IPS-15b (cell line): ENCODE data around the gene CEP83.
"Not testable (repeated sequence)": the region's sequence is repeated elsewhere in the genome, so short reads cannot be mapped to it uniquely, and the experiment has no call there.

Experiments used
- H3K27me3 ChIP-seq: one replicate; pipeline ENCODE4 v1.6.1; 2013; ENCODE audit warnings: low read length; ENCODE audit not compliant: control insufficient read depth, insufficient read depth
- H3K36me3 ChIP-seq: one replicate; pipeline ENCODE4 v1.6.1; 2013; ENCODE audit warnings: low read length; ENCODE audit not compliant: control insufficient read depth, insufficient read depth
- H3K4me1 ChIP-seq: one replicate; pipeline ENCODE4 v1.6.1; 2013; ENCODE audit warnings: mild to moderate bottlenecking, low read length; ENCODE audit not compliant: control insufficient read depth, insufficient read depth
- H3K4me3 ChIP-seq: one replicate; pipeline ENCODE4 v1.5.1; 2013; ENCODE audit warnings: low read depth, low read length
- H3K9ac ChIP-seq: one replicate; pipeline ENCODE4 v1.6.1; 2013; ENCODE audit warnings: low read depth, mild to moderate bottlenecking, low read length
- H3K9me3 ChIP-seq: one replicate; pipeline ENCODE4 v1.6.1; 2013; ENCODE audit warnings: mild to moderate bottlenecking, low read length; ENCODE audit not compliant: control insufficient read depth, insufficient read depth

Gene CEP83

DNA sequence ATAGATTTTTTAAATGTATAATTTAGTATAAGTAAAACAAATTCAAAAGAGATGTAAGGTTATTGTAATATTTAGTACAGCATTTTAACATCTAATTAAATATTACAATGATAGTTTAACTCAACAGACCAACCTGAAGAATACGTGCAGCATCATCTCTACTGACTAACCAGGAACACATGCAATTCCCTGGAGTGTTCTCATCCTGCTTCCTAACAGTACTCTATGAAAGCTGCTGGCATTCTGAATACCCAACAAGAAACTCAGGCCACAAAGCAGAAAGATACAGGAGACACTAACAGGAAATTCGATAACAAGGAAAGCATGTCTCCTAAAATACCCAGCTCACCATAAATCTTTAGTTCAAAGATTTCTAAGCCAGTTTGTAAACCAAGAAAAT is 58.3 kb downstream of the CEP83 start:
- no peaks in the 10 kb centered on the region for H3K36me3 ChIP-seq
- H3K4me1 ChIP-seq: no peaks in the 10 kb centered on the region
- no peaks in the 10 kb centered on the region for H3K27me3 ChIP-seq
- H3K4me3 ChIP-seq: no peak overlapping the region
- H3K9me3 ChIP-seq: no peaks in the 10 kb centered on the region
- H3K9ac ChIP-seq: no peak overlapping the region

DNA sequence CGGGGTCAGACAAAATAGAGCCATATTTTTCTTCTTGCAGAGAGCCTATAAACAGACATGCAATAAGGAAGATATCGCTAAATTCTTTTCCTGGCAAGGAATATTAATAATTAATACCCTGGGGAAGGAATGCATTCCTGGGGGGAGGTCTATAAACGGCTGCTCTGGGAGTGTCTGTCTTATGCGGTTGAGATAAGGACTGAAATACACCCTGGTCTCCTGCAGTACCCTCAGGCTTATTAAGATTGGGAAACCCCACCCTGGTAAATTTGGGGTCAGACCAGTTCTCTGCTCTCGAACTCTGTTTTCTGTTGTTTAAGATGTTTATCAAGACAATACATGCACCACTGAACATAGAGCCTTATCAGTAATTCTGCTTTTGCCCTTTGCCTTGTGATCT is 61.0 kb downstream of the CEP83 start:
- not testable (repeated sequence) for H3K27me3 ChIP-seq, H3K36me3 ChIP-seq, H3K4me1 ChIP-seq, H3K9ac ChIP-seq, H3K9me3 ChIP-seq, H3K4me3 ChIP-seq

DNA sequence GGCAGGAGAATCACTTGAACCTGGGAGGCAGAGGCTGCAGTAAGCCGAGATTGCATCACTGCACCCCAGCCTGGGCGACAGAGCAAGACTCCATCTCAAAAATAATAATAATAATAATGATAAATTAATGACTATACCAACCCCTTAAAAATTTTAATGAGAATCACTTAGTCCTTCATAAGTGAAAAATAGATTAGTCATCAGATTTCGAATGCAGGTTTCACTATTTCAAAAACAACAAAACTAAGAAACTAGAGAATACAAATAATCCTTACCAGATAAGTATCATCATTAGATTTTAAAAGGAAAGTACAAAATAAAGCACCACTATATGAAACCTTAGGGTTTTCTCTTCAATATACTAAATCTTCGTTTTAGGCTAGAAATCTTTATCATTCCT is 62.3 kb downstream of the CEP83 start:
- Histone ChIP-seq H3K9ac (no peak overlapping the region), H3K36me3 (no peaks in the 10 kb centered on the region), H3K9me3 (no peaks in the 10 kb centered on the region), H3K4me1 (no peaks in the 10 kb centered on the region), H3K4me3 (no peak overlapping the region), H3K27me3 (no peaks in the 10 kb centered on the region)

DNA sequence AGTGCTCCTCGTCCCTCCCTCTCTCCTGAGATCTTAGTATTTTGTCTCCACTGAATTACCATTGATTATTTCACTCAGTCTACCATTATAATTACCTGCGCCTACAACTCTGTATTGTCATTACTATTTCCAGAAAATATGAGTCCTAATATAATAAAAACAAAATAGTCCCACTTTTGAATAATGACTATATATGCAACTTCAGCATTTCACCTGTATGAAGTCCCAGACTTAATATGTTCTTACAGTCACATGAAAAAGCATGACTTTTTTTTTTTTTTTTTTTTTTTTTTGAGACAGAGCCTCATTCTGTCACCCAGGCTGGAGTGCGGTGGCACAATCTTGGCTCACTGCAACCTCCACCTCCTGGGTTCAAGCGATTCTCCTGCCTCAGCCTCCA is 63.7 kb downstream of the CEP83 start:
- H3K4me1 ChIP-seq, H3K27me3 ChIP-seq, H3K9ac ChIP-seq, H3K9me3 ChIP-seq, H3K36me3 ChIP-seq, H3K4me3 ChIP-seq: not testable (repeated sequence)

DNA sequence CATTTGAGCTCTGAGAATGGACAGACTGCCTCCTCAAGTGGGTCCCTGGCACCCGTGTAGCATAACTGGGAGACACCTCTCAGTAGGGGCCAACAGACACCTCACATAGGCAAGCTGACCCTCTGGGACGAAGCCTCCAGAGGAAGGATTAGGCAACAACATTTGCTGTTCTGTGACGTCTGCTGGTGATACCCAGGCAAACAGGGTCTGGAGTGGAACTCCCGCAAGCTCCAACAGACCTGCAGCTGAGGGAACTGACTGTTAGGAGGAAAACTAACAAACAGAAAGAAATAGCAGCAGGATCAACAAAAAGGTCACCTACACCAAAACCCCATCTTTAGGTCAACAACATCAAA is 69.6 kb downstream of the CEP83 start:
- H3K36me3 ChIP-seq: no peaks in the 10 kb centered on the region
- no peaks in the 10 kb centered on the region for H3K9me3 ChIP-seq
- H3K4me3 ChIP-seq: peak overlapping the region; percentile 68
- no peaks in the 10 kb centered on the region for H3K27me3 ChIP-seq
- no peaks in the 10 kb centered on the region for H3K4me1 ChIP-seq
- no peak overlapping the region for H3K9ac ChIP-seq

DNA sequence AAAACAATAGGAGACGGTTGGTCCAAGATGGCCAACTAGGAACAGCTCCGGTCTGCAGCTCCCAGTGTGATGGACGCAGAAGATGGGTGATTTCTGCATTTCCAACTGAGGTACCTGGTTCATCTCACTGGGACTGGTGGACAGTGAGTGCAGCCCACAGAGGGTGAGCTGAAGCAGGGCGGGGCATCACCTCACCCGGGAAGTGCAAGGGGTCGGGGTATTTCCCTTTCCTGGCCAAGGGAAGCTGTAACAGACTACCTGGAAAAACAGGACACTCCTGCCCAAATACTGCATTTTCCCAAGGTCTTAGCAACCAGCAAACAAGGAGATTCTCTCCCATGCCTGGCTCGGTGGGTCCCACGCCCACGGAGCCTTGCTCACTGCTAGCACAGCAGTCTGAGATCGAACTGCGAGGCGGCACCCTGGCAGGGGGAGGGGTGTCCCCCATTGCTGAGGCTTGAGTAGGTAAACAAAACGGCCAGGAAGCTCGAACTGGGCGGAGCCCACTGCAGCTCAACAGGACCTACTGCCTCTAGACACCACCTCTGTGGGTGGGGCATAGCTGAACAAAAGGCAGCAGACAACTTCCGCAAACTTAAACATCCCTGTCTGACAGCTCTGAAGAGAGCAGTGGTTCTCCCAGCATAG is 70.1 kb downstream of the CEP83 start:
- Histone ChIP-seq H3K4me3 (peak overlapping the region; percentile 68), H3K9ac (peak overlapping the region; percentile 61)
- H3K4me1 ChIP-seq, H3K9me3 ChIP-seq, H3K36me3 ChIP-seq, H3K27me3 ChIP-seq: not testable (repeated sequence)

DNA sequence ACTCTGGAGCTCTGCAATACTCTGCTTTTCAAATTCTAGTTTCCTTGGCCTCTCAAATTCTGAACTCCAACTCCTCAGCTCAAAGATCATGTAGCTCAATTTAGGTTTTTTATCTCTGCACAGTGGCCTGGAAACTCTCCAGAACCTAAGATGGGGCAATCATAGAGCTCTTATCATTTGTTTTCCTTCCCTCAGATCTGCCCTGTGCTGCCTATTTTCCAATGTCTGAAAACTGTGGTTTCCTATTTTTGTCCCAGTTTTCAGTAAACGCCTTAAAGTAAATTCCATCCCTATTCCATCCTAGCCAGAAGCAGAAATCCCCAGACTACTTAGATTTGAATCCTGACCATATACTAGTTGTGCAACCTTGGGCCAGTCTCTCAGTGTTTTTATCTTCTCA is 73.2 kb downstream of the CEP83 start:
- Histone ChIP-seq H3K4me3 (no peak overlapping the region), H3K9me3 (no peaks in the 10 kb centered on the region), H3K9ac (no peak overlapping the region)

DNA sequence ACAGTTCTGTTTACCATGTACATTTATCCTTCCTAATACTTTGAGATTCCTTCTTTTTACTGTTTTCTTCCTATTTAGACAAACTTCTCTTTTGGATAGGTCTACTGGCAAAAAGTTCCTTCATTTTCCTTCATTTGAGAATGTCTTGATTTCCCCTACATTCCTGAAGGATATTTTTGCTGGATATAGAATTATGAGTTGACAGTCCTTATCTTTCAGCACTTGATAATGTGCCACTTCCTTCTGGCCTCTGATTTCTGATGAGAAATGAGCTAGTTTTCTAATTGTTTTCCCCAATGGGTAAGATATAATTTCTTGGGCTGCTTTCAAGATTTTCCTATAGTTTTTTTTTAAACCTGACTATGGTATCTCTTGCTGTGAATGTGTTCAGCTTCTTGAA is 75.6 kb downstream of the CEP83 start:
- no peak overlapping the region for H3K9ac ChIP-seq
- no peak overlapping the region for H3K4me3 ChIP-seq
- no peaks in the 10 kb centered on the region for H3K36me3 ChIP-seq
- no peaks in the 10 kb centered on the region for H3K9me3 ChIP-seq
- H3K4me1 ChIP-seq: no peaks in the 10 kb centered on the region
- H3K27me3 ChIP-seq: no peaks in the 10 kb centered on the region

More for the DNA sequence above, 73.2 kb downstream of the CEP83 start:
- H3K4me1 ChIP-seq: no peaks in the 10 kb centered on the region
- H3K27me3 ChIP-seq: no peaks in the 10 kb centered on the region
- H3K36me3 ChIP-seq: no peaks in the 10 kb centered on the region

DNA sequence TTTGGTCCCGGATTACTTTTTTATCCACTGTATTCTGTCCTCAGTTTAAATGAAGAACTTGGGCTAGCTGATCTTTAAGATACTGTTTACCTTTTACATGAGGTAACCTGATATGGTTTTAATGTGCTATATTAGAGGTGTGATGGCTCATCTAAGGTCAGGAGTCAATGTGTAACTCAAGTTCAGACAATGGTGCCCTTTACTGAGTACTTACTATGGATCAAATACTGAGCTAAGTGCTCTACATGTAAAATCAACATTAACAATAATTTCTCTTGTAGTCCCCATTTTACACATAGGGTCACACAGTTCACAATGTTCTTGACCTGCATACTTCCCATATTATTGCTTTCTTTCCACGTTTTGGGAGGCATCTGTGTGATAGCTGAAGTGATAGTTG is 79.2 kb downstream of the CEP83 start:
- no peaks in the 10 kb centered on the region for H3K4me1 ChIP-seq
- H3K9ac ChIP-seq: no peak overlapping the region
- H3K36me3 ChIP-seq: no peaks in the 10 kb centered on the region
- H3K9me3 ChIP-seq: no peaks in the 10 kb centered on the region
- no peak overlapping the region for H3K4me3 ChIP-seq
- no peaks in the 10 kb centered on the region for H3K27me3 ChIP-seq

DNA sequence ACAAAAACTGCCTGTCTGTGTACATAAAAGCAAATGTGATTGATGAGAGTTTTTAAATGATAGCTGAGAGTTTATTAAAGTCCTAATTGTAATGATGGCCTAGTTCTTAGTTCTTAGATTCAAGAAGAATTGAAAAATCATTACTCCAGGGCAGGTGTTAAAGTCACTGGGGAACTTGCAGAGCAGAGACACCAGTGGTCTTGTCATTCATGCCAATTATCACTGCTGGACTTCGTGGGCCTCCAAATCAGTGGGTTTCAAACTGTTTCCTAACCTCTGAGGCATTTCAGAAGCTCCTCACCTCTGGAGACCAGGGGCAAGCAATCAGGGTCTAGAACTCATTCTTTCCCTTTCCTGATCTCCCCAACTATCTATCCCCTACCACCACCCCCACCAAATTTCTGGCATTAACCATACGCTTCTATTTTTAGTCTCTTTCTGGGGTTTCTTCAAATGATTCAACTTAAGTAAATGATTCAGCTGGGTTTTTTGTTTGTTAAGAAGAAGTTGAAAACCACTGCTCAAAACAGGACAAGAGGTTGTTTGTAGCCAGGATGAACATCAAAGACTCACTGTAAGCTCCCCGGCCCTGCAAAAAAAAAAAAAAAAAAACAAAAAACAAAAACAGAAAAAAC is 80.1 kb downstream of the CEP83 start:
- H3K36me3 ChIP-seq: no peaks in the 10 kb centered on the region
- no peaks in the 10 kb centered on the region for H3K4me1 ChIP-seq
- H3K9ac ChIP-seq: no peak overlapping the region
- no peaks in the 10 kb centered on the region for H3K27me3 ChIP-seq
- H3K9me3 ChIP-seq: no peaks in the 10 kb centered on the region
- H3K4me3 ChIP-seq: no peak overlapping the region

DNA sequence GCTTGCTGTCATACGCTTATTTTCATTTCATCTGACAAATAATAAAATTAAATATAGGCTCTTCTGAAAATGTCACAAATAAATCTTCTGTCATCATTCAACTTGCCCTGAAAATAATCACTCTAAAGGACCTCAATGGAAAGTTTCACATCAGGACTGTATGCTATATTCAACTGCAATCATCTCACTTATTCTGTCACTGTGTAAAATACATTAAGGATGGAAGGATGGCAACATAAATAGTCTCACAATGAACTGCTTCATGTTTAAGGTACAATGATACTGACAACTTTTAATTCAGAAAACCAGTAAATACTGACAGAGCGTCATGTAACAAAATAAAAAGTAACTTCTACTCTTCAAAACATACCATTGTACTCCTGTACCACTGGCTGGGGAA is 82.1 kb downstream of the CEP83 start:
- Histone ChIP-seq H3K9ac (no peak overlapping the region), H3K4me1 (no peaks in the 10 kb centered on the region), H3K9me3 (no peaks in the 10 kb centered on the region), H3K27me3 (no peaks in the 10 kb centered on the region), H3K4me3 (no peak overlapping the region), H3K36me3 (no peaks in the 10 kb centered on the region)

DNA sequence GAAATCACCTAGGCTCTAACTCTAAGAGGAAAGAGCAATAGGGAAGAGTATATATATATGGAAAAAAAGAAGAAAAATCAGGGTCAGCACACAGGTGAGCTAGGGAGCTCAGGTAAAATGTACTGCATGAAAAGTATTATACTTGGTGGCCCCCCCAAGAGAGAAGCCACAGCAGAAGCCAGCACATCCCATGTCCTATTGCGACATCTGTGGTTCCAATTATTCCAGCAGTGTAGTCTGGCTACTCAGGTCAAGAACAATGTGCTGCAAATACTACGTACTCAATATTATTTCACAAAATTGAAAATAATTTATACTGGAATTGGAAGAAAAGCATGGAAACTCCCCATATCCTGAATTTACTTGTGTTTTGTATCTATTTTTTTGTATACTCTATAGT is 85.5 kb downstream of the CEP83 start:
- H3K36me3 ChIP-seq: no peaks in the 10 kb centered on the region
- H3K4me1 ChIP-seq: no peaks in the 10 kb centered on the region
- no peaks in the 10 kb centered on the region for H3K9me3 ChIP-seq
- no peak overlapping the region for H3K4me3 ChIP-seq
- no peaks in the 10 kb centered on the region for H3K27me3 ChIP-seq
- no peak overlapping the region for H3K9ac ChIP-seq
